BLaER1 (cell line): Measurements from ENCODE around the gene DUSP28.

ENCODE experiments used
- H3K27ac ChIP-seq: shearing (Covaris generic); formaldehyde crosslinking; 2 replicates; pipeline ENCODE4 v1.8.1; 2022
- H3K27me3 ChIP-seq: shearing (Covaris generic); formaldehyde crosslinking; 2 replicates; pipeline ENCODE4 v1.8.1; 2022
- H3K36me3 ChIP-seq: shearing (Covaris generic); formaldehyde crosslinking; 2 replicates; pipeline ENCODE4 v1.8.1; 2022
- H3K4me1 ChIP-seq: shearing (Covaris generic); formaldehyde crosslinking; 2 replicates; pipeline ENCODE4 v1.8.1; 2022
- H3K4me2 ChIP-seq: shearing (Covaris generic); formaldehyde crosslinking; 2 replicates; pipeline ENCODE4 v1.8.1; 2022
- H3K4me3 ChIP-seq: shearing (Covaris generic); formaldehyde crosslinking; 2 replicates; pipeline ENCODE4 v1.8.1; 2022
- H3K9ac ChIP-seq: shearing (Covaris generic); formaldehyde crosslinking; 2 replicates; pipeline ENCODE4 v1.8.1; 2022
- H3K9me3 ChIP-seq: shearing (Covaris generic); formaldehyde crosslinking; 2 replicates; pipeline ENCODE4 v1.8.1; 2022
- H4K20me1 ChIP-seq: shearing (Covaris generic); formaldehyde crosslinking; 2 replicates; pipeline ENCODE4 v1.8.1; 2022
- Cebpa-rat ChIP-seq: shearing (Covaris generic); IDR thresholded peaks from 2 replicates; pipeline ENCODE4 v1.8.1; 2022

DUSP28 gene

GRCh38 chr2:240591226-240591625, 31.1 kb downstream of the DUSP28 start:
- Histone ChIP-seq H3K4me3 (no peak overlapping the region), H3K36me3 (peaks cover 74% of the 10 kb centered on the region), H4K20me1 (peaks cover 94% of the 10 kb centered on the region), H3K4me1 (peaks cover 38% of the 10 kb centered on the region), H3K27ac (no peak overlapping the region), H3K9ac (no peak overlapping the region), H3K9me3 (no peaks in the 10 kb centered on the region), H3K27me3 (no peaks in the 10 kb centered on the region), H3K4me2 (no peak overlapping the region)
- TF ChIP-seq Cebpa-rat: no peak

GRCh38 chr2:240591784-240592183, 31.6 kb downstream of the DUSP28 start:
- peaks cover 79% of the 10 kb centered on the region for H3K36me3 ChIP-seq
- no peak for TF ChIP-seq Cebpa-rat

GRCh38 chr2:240593026-240593702, 33.0 kb downstream of the DUSP28 start:
- Histone ChIP-seq H3K27me3 (no peaks in the 10 kb centered on the region), H3K4me1 (peaks cover 40% of the 10 kb centered on the region), H3K27ac (no peak overlapping the region), H3K9me3 (no peaks in the 10 kb centered on the region), H3K9ac (no peak overlapping the region), H4K20me1 (peaks cover 100% of the 10 kb centered on the region), H3K36me3 (peaks cover 93% of the 10 kb centered on the region), H3K4me3 (no peak overlapping the region), H3K4me2 (no peak overlapping the region)
- no peak for TF ChIP-seq Cebpa-rat

More at GRCh38 chr2:240591784-240592183, 31.6 kb downstream of the DUSP28 start:
- peaks cover 43% of the 10 kb centered on the region for H3K4me1 ChIP-seq
- no peak overlapping the region for H3K9ac ChIP-seq
- H3K4me2 ChIP-seq: no peak overlapping the region
- H3K9me3 ChIP-seq: no peaks in the 10 kb centered on the region
- no peaks in the 10 kb centered on the region for H3K27me3 ChIP-seq
- H3K4me3 ChIP-seq: no peak overlapping the region
- H3K27ac ChIP-seq: no peak overlapping the region
- peaks cover 100% of the 10 kb centered on the region for H4K20me1 ChIP-seq

DNA sequence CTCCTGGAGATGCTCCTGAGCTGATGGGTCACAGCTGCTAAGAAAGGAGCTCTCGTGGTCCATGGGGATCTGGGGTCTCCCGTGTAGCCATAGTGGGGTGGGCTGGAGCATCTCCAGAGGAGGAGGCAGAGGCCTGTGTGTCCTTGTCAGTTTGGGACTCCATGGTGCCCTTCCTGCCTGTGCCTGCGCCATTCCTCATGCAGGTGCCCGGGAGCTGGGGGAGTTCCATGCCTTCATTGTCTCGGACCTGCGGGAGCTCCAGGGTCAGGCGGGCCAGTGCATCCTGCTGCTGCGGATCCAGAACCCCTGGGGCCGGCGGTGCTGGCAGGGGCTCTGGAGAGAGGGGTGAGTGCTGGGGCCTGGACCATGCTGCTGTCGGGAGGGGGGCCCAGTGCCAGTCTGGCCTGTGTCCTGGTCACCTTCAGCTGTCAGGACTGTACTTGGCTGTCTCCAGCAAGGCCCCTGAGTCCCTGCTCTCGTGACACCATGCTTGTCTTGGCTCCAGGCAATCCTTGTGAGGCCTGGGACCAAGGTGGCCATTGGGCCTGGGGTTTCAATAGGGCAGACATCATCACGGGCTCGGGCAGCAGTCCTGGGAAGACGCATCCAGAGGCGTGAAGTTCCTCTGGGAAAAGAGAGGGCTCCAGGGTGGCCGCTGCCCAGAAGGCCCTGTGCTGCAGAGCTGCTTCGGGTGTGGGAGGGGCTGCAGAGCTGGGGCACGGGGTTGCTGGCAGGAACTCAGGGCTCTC, 33.7 kb downstream of the DUSP28 start:
- no peak for TF ChIP-seq Cebpa-rat
- H3K36me3 ChIP-seq: peaks cover 100% of the 10 kb centered on the region

GRCh38 chr2:240594511-240595380, 34.6 kb downstream of the DUSP28 start:
- Histone ChIP-seq H3K4me3 (no peak overlapping the region), H3K4me2 (peak overlapping the region; percentile 63; the same call in 1 of the 2 replicates), H4K20me1 (peaks cover 93% of the 10 kb centered on the region), H3K4me1 (peaks cover 27% of the 10 kb centered on the region), H3K9ac (no peak overlapping the region), H3K27ac (0 out of 2 replicates have a peak overlapping the region, but pooled peaks have one; percentile 2), H3K9me3 (no peaks in the 10 kb centered on the region), H3K27me3 (no peaks in the 10 kb centered on the region), H3K36me3 (peaks cover 100% of the 10 kb centered on the region)
- TF ChIP-seq Cebpa-rat: no peak

More for the DNA sequence above, 33.7 kb downstream of the DUSP28 start:
- Histone ChIP-seq H4K20me1 (peaks cover 100% of the 10 kb centered on the region), H3K27ac (0 out of 2 replicates have a peak overlapping the region, but pooled peaks have one; percentile 2), H3K4me1 (peaks cover 33% of the 10 kb centered on the region), H3K27me3 (no peaks in the 10 kb centered on the region), H3K4me2 (no peak overlapping the region), H3K9me3 (no peaks in the 10 kb centered on the region), H3K4me3 (no peak overlapping the region), H3K9ac (no peak overlapping the region)

DNA sequence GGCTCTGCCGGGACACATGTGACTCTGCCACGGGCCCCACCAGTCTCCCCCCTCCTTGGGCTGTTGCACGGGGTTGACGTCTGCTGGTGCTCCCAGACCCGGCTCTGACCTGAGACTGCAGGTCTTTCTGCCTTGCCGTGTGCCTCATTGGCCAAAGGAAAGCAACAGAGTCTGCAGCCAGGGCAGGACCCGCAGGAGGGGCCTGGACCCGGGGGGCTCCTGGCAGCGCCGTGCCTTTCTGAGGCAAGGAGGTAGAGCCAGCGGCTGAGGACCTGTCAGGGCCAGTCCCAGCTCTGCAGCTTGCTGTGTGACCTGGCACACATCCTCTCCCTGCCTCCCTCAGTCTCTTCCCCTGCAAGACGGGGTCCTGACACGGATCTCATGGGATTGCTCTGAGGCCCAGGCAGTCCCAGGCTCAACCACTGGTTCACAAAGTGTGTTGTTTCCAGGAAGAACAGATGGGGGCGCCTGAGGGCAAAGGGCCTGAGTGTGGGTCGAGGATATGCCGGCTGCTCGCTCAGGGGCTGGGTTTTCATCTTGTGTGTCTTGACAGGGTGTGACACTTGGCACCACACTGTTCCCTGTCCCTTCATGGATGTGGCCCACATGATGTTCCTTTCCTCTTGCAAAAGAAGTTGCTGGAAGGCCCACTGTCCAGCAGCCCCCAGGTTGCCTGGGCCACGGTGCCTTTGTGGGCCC, 35.4 kb downstream of the DUSP28 start:
- Histone ChIP-seq H3K9ac (no peak overlapping the region), H3K27me3 (no peaks in the 10 kb centered on the region), H3K4me2 (peak overlapping the region; percentile 63; the same call in 1 of the 2 replicates), H3K9me3 (no peaks in the 10 kb centered on the region), H3K4me3 (no peak overlapping the region), H4K20me1 (peaks cover 91% of the 10 kb centered on the region), H3K27ac (no peak overlapping the region), H3K36me3 (peaks cover 100% of the 10 kb centered on the region), H3K4me1 (peaks cover 27% of the 10 kb centered on the region)
- no peak for TF ChIP-seq Cebpa-rat

- H4K20me1 ChIP-seq: peaks cover 86% of the 10 kb centered on the region
- no peaks in the 10 kb centered on the region for H3K9me3 ChIP-seq
- no peak overlapping the region for H3K4me3 ChIP-seq
- H3K27me3 ChIP-seq: no peaks in the 10 kb centered on the region
- H3K27ac ChIP-seq: peak overlapping the region; percentile 60; the same call in 1 of the 2 replicates
- H3K4me2 ChIP-seq: peak overlapping the region; percentile 63
- no peak overlapping the region for H3K9ac ChIP-seq
- no peak for TF ChIP-seq Cebpa-rat
- peaks cover 100% of the 10 kb centered on the region for H3K36me3 ChIP-seq
- H3K4me1 ChIP-seq: peaks cover 27% of the 10 kb centered on the region
Observed at GRCh38 chr2:240596080-240596460, 35.9 kb downstream of the DUSP28 start.

GRCh38 chr2:240596491-240596931, 36.4 kb downstream of the DUSP28 start:
- Histone ChIP-seq H4K20me1 (peaks cover 82% of the 10 kb centered on the region), H3K27ac (peak overlapping the region; percentile 60)

GRCh38 chr2:240597054-240597418, 36.9 kb downstream of the DUSP28 start:
- H3K36me3 ChIP-seq: peaks cover 100% of the 10 kb centered on the region
- H3K27ac ChIP-seq: peak overlapping the region; percentile 60
- H3K27me3 ChIP-seq: no peaks in the 10 kb centered on the region
- peak overlapping the region; percentile 41; the same call in 1 of the 2 replicates for H3K9ac ChIP-seq
- H3K4me2 ChIP-seq: peak overlapping the region; percentile 63
- H3K4me3 ChIP-seq: no peak overlapping the region
- peaks cover 76% of the 10 kb centered on the region for H4K20me1 ChIP-seq
- H3K4me1 ChIP-seq: peaks cover 27% of the 10 kb centered on the region
- H3K9me3 ChIP-seq: no peaks in the 10 kb centered on the region
- no peak for TF ChIP-seq Cebpa-rat

More at GRCh38 chr2:240596491-240596931, 36.4 kb downstream of the DUSP28 start:
- peaks cover 100% of the 10 kb centered on the region for H3K36me3 ChIP-seq
- H3K9ac ChIP-seq: peak overlapping the region; percentile 41; the same call in 1 of the 2 replicates
- no peak overlapping the region for H3K4me3 ChIP-seq
- TF ChIP-seq Cebpa-rat: no peak
- no peaks in the 10 kb centered on the region for H3K9me3 ChIP-seq
- peaks cover 27% of the 10 kb centered on the region for H3K4me1 ChIP-seq
- peak overlapping the region; percentile 63 for H3K4me2 ChIP-seq
- H3K27me3 ChIP-seq: no peaks in the 10 kb centered on the region
